Activated CD4-positive, alpha-beta T cell treated with anti-CD3 and anti-CD28 coated beads for 4 hours (primary cell): ENCODE measurements around the gene RFC4.
"Not testable (repeated sequence)": the region's sequence is repeated elsewhere in the genome, so short reads cannot be mapped to it uniquely, and the experiment has no call there.

Experiments used
- DNase-seq, 2 donors: peaks; one replicate each; pipeline ENCODE4 v3.0.0-alpha.2; 2020

Gene RFC4

DNA sequence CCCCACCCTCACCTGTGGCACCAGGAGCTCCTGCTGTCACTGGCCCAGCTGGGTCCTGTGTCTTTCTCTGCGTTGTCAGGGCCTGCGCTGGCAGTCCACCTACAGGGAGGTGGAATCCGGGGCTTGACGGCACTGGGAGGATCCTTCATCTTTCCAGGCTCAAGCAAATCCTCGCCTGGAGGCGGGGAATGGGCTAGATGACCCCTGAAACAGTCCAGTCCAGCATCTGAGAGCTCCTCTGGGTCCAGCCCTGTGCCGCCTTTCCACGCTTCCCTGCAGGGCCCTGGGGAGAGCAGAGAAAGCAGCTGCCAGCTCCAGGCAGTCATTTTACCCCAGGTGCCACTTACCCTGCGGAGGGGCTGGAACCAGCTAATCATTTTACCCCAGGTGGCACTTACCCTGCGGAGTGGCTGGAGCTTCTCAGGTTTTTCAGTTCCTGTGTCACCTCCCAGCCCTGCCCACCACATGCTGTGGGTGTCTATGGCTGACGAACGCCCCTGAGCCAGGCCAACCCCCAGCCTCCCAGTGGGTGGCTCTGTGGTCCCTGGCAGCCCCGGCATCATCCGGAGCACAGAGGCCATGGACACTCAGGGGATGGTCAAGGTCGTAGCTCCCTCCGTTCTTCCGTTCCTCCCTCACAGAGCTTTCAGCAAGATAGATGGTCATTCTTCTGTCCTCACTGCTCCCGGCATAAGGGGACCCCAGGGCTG is 18.3 kb upstream of the RFC4 start:
- no peak for DNase-seq

DNA sequence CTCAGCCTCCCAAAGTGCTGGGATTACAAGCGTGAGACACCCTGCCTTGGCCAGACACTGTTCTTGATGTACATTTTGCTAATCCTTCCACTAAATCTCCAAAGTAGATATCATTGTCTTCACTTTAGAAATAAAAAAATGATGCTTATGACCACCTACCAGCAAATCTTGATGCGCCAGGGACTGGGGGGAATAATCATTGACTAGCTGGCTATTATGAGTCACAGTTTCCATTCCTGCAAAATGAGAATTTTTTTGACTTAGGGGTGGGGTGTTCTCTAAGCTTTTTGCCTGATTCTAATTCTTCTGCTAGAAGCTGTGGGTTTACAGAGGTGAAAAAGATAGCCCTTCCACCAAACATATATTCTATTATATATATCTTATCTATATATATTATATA is 17.1 kb upstream of the RFC4 start:
- DNase-seq: no peak

DNA sequence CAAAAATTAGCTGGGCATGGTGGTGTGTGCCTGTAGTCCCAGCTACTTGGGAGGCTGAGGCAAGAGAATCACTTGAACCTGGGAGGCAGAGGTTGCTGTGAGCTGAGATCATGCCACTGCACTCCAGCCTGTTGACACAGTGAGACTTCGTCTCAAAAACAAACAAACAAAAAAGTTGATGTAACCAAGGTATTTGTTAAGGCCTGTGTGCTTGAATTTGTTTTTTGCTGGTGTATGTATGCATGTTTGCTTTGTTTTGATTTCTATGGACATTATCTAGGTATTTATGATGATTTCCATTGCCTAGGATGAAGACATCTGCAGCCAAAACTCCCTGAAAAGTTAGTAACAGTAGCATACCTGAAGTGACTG is 16.1 kb upstream of the RFC4 start:
- DNase-seq: not testable (repeated sequence)

DNA sequence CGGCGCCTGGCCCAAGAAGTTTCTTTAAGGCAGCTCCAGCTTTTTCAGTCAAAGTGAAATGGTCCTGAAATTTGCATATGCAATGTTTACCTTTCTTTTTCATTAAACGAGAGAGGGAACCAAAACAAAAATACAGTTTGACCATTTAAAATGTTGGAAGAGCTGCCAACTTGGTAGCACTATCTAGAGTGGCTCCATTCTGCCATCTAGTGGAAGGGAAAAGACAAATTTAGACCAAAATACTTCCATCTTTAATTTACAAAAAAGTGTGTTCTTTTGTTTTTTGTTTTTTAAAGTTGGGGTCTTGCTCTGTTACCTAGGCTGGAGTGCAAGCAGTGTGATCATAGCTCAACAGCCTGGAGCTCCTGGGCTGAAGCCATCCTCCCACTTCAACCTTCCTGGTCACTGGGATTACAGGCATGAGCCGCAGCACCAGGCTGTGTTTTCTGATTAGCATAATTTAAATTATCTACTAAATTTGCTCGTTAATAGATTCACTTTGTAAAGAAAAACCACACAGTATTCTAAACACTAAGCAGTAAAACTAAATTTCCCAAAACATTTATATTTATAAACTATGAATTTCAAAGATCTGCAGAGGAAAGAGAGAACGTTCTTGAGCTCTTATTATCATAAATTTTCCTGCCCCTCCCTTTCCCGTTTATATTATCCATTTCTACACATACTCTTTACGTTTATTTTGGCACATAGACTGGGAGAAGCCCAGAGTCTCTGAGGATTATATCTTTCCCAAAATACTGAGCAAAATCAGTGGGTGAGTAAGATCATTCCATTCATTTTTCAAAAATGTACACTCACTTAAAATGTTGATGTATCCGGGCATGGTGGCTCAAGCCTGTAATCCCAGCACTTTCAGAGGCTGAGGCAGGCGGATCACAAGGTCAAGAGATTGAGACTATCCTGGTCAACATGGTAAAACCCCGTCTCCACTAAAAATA is 15.4 kb upstream of the RFC4 start:
- peak in 1 of 2 donors; percentile 34 for DNase-seq

DNA sequence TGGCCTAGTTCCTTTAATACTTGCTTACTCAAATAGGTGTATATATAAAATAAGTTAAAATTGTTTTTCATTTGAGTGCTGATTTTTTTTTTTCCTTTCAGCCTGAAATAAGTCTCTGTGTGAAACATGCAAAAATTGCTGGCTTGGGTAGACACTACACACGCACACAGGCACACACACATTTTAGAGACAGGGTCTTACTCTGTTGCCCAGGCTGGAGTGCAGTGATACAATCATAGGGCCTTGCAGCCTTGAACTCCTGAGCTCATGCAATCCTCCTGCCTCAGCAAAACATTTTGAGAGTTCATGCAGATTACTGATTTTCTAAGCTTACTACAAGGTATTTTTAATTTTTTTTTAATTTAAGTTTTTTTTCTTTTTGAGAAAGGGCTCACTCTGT is 12.7 kb upstream of the RFC4 start:
- no peak for DNase-seq

DNA sequence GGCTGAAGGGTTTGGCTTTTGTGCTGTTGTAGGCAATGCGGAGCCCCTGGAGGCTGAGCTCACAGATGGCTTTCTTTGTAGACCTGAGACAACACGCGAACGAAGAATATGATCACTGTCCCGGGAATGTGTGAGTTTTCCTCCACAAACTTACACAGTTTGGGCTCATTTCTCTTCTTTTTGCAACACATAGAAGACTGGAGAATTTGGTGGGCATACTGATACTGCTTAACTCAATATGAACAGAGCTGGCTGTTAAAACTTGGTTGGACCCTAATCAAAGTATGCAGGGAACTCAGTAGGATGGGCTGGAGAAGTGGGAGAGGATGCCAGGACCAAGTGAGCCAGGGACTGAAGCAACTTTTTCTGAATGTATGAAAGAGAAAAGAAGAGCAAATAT is 12.2 kb upstream of the RFC4 start:
- DNase-seq: no peak

DNA sequence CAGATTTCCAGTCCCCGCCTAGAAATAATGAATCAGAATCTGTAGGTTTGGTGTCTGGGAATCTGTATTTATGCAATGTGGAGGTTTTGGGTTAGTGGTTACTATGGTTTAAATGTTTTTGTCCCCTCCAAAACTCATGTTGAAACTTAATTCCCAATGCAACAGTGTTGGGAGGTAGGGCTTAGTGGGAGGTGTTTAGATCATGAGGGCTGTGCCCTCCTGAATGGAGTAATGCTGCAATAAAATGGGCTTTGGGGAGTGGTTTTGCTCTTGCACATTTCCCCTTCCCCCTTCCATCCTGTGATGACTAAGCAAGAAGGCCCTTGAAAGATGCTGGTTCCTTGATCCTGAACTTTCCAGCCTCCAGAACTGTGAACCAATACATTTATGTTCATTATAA is 9.2 kb upstream of the RFC4 start:
- no peak for DNase-seq

DNA sequence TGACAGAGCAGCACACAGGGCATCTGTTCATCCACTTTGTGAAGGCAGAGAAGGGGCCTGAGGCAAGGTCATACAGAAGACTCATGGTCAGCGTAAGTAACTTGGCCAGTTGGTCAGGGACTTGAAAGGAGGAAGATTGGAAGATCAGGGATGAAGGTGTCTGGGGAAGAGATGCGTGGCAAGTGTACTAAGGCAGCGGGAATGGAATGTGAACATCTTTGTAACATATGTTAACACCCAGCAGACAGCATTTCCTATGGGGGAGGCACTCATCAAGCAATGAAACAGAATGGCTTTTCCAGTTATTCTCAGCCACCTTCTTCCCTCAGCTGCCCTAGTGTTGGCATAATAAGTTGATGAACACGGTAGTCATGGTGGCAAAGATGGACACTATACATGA is 7.8 kb upstream of the RFC4 start:
- DNase-seq: no peak

DNA sequence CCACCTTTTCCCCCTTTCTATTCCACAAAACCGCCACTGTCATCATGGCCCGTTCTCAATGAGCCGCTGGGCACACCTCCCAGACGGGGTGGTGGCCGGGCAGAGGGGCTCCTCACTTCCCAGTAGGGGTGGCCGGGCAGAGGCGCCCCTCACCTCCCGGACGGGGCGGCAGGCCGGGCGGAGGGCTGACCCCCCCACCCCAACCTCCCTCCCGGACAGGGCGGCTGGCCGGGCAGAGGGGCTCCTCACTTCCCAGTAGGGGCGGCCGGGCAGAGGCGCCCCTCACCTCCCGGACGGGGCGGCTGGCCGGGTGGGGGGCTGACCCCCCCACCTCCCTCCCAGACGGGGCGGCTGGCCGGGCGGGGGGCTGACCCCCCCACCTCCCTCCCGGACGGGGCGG is 5.0 kb upstream of the RFC4 start:
- not testable (repeated sequence) for DNase-seq

DNA sequence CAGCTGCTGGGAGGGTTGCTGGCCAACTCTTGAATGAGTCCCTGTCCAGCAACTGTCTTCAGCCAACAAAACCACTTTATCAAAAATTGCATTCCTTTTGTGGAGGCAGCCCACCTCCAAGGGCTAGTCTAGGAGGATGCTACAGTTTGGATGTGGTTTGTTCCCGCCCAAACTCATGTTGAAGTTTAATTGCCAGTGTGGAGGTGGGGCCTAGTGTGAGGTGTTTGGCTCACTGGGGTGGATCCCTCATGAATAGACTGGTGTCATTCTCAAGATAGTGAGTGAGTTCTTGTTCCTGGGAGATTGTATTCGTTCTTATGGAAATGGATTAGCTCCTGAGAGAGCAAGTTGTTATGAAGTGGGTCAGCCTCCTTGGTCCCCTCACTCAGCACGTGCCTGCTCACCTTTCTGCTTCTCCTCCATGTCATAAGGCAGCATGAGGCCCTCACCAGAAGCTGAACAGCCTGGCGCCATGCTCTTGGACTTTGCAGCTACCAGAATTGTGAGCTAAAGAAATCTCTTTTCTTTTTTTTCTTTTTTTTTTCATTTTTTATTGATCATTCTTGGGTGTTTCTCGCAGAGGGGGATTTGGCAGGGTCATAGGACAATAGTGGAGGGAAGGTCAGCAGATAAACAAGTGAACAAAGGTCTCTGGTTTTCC is 4.2 kb upstream of the RFC4 start:
- DNase-seq: no peak

DNA sequence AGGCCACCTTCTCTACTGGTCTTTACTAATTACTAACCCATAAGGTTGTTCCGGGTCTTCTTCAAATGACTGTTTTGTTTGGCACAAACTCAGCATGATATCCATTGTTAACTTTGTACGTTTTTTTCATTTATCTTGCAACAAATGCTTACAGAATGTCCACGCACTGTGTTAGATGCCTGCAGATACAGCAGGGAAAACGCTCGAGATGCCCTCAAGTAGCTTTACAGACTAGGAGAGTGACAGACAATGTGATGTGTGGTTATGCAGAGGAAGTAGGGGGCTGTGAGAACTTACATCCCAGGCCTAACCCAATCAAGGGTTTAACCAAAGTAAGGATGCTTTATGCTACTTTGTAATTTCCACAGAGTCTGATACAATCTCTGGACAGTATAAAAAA is 949 bp upstream of the RFC4 start:
- DNase-seq: no peak

DNA sequence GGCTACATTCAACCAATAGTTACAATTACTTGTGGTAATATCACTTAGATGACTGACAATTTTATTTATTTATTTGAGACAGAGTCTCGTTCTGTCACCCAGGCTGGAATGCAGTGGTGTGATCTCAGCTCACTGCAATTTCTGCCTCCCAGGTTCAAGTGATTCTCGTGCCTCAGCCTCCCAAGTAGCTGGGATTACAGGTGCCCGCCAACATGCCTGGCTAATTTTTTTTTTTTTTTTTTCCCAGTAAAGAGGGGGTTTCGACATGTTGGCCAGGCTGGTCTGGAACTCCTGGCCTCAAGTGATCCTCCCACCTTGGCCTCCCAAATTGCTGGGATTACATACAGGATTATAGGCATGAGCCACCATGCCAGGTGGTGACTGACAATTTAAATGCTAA is 2.8 kb downstream of the RFC4 start:
- DNase-seq: not testable (repeated sequence)

DNA sequence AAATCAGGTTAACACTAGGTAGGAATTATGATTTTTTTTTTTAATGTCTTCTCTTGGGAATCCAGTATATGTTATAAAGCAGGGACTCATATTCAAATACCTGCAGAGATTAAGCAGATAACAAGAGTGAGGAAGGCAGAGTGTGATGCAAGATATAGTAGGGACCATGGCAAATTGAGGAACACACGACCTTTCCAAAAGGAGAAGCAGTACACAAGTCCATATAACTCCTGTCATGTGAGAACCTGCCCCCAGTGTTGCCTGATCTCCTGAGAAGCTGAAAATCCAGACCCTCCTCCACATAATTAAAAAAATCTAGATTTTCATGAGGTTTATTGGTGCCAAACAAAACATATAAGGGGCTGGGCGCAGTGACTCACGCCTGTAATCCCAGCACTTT is 3.6 kb downstream of the RFC4 start:
- no peak for DNase-seq

DNA sequence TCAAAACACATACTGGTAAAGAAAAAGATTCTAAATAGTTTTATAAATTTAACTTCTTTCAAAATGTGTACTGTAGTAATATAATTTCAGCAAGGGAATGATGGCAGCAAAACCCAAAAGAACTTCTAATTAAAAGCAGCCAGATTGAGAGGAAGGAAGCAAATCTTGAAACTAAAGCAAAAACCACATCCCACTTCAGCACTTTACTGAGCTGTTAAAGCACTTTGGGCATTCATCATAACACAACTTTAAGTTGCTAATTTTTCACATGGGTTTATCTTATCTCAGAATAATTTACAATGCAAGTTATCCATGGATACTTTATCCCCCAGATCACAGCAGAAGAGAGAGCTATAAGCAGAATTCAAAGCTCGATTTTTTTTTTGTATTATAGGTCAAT is 6.0 kb downstream of the RFC4 start:
- no peak for DNase-seq

DNA sequence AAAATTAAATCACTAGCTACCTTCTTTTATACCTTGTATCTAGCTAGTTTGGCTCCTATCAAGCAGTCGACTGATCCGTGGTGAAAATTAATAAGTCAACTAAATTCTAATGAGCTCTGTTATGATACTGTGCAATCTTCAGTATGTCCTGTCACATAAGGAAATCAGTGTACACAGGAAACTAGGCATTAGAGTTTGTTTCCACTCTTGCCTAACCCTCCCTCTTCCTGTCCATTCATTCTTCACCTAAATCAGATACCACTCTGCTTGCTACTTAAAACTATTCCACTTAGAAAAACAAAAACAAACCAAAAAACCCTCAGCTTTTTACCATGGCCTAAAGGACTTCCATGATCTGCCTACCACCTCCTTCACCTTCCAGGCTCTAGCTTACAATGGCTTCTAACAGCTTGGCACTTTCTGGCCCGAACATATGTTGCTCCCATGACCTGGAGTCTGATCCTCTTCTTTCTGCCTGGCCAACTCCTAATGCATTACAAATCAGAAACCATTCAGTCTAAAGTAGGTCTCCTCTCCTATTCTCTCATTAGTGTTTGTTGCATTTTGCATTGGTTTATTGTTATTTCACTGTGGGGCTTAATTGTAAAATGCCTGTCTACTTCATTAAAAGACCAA is 7.9 kb downstream of the RFC4 start:
- DNase-seq: no peak

DNA sequence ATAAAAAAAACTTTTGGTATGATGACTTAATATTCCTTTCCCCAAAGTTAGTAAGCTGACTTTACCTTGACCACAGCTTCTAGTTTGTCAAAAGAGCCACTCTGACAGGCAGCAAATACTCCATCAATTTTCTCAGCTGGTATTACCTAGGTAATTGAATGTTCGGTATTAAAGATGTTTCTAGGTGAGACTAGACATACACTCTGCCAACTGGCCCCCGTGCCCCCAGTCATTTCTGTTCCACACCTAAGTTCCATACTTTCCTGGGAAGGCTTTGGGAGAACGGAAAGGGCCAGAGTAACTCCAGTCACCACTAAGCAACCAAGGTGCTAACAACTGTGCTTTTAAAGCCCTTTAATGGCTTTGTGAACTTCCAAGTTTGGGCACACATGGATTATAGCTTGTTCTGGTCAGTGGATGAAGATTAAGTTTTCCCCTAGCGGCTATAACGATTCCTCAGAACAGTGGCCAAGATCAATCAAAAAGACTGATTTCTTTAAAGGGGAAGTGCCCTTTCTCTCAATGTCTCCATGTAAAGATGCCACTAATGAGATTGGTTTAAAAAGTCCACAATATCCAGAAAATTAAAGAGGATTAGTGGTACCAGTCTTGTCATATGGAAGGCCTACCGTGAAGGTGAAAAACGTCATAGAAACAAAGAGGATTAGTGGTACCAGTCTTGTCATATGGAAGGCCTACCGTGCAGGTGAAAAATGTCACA is 15.9 kb downstream of the RFC4 start:
- no peak for DNase-seq

DNA sequence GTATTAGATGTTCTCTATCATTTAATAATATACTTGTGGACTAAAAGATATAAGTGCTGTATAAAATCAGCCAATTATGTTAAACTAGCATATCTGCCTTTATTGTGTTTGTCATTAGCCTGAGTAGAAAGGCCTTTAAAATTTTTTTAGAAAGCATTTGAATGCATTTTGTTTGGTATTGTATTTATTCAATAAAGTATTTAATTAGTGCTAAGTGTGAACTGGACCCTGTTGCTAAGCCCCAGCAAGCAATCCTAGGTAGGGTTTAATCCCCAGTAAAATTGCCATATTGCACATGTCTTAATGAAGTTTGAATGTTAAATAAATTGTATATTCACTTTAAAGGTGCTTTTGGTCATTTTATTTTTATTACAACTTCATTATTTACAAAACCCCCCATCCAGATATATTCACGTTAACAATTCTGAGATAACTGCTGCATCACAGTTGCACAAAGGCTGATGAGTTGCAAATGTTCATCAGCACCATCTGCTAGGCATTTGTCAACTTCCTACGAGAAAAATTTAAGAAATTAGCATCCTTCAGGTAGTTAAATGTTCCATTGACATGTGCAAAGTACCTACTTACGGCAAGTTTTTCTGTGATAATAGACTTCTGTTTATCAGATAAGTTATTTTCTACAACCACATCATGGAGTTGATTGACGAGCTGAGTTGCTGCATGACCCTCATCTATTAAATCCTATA is 16.6 kb downstream of the RFC4 start:
- DNase-seq: no peak

DNA sequence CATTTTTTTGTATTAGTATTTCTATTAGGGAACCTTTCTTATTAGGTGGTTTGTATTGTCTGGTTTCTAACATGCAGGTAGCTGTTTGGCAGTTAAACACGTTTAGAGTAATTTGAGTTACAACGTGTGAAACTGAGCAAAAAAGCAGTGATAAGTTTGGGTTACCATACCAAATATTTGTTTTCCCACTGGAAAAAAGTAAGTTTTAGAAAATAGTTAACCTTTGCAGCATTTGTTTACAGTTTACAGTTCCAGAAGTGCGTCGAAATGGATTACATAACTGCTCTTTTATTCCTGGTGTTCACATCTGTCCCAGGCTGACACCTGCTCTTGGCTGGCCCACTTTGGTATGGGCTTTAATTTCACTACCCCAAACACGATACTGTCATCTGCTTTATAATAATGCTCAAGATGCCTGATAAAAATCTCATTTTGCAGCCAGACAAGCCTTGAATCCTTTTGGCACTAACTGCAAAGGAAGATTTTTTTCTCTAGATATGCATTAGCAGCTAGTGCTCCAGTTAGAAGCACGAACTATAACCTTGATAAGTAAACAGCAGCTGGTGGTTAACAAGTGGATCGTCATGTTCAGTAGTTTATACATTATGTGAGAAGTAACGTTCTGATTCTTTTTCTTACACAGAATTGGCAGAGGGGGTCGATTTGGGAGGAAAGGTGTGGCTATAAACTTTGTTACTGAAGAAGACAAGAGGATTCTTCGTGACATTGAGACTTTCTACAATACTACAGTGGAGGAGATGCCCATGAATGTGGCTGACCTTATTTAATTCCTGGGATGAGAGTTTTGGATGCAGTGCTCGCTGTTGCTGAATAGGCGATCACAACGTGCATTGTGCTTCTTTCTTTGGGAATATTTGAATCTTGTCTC is 17.6 kb downstream of the RFC4 start:
- no peak for DNase-seq

DNA sequence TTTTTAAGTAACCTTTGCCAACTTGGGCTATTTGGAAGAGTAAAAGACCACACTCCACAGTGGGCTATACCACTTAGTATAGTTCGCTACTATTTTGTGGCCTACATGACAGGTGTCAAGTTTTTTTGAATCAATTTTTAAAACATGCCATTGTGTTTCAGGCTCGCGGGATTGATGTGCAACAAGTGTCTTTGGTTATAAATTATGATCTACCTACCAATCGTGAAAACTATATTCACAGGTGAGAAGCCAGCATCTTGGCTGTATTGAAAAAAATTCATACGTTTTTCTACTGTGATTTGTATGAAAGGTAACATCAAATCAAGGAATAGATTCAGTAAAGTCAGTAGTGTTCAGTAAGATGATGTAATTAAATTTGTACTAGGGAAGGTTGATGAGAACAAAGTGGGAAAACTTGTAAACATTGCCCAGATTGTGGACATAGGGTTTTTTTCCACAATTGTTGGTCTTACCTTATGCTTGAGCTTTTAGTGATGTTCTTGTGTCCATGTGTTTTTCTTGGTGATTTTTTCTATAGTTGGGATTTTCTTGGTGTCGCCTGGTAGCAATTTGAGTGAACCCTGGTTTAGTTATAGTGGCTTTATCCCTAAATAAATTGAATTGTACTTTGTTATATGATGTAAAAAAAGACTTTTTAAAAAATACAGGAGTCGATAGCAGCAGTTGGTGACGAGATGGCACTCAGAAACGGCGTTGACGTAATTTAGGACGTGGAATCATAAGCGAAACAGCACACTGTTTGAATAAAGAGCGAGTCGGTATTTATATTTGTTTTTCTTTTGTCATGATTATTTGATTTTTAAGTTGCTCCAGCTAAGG is 18.4 kb downstream of the RFC4 start:
- no peak for DNase-seq

DNA sequence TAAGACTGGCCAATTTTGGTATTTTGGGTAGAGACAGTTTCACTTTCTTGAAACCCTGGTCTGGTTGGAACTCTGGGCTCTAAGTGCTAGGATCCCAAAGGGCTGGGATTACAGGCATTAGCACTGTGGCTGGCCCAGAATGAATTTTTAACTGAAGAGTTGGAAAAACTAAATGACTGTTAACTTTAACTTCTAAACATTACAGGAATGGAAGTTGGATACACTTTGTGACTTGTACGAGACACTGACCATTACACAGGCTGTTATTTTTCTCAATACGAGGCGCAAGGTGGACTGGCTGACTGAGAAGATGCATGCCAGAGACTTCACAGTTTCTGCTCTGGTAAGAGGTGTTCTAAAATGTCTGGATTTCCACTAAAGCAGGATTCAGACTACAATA is 19.4 kb downstream of the RFC4 start:
- DNase-seq: no peak
